ENCODE results near the gene GMFB.

GMFB gene

DNA sequence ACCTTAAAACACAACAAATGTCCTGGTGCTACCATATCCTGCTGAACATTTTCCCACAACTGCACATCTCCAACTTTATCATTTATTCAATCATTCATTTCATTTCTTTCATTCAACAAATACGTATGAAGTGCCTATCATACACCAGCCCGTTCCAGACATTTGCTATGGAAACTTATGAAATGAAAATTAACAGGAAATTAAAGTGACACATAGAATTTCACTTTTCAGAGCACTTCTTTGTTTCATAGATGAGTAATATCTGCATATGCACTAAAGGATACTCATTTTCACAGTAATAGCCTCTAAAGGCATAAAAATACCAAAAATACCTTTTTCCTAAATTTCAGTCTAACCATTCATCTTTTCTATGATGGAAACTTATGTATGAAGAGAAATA lies 60.3 kb downstream of the GMFB start:
- in situ Hi-C loops (cut with MboI; ENCODE audit: low sequenced_read_pairs) = no loop called here

DNA sequence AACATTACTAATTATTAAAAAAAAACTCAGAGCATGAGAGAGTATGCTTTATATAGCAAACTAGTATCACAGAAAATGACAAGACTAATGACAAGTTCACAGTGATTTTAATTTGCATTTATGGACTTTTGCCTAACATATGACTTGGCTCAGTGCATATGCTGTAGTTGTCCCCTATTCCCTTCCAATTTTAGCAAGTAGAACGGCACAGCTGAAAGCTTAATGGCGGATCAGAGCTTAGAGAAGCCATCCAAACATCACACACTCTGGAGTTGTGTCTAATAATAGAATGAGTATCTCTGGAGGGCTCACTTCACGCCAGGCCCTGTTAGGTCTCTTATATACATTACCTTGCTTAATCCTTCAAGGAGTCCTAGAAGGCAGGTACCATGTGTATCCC lies 60.9 kb downstream of the GMFB start:
- in situ Hi-C loops (cut with MboI; ENCODE audit: low sequenced_read_pairs) = no loop called here

- in situ Hi-C loops (cut with MboI; ENCODE audit: low sequenced_read_pairs) = no loop called here
These were observed 63.1 kb downstream of the GMFB start for GRCh38 chr14:54425537-54426274.

- in situ Hi-C loops (cut with MboI; ENCODE audit: low sequenced_read_pairs) = no loop called here
These were observed 63.7 kb downstream of the GMFB start for GRCh38 chr14:54425068-54425467.
